KG1 (cell line): ENCODE results near the gene RAPGEF5.

Experiments used
- DNase-seq: peaks from one replicate; lab custom pipeline; 2025; lab: John Stamatoyannopoulos, UW

Gene RAPGEF5

DNA sequence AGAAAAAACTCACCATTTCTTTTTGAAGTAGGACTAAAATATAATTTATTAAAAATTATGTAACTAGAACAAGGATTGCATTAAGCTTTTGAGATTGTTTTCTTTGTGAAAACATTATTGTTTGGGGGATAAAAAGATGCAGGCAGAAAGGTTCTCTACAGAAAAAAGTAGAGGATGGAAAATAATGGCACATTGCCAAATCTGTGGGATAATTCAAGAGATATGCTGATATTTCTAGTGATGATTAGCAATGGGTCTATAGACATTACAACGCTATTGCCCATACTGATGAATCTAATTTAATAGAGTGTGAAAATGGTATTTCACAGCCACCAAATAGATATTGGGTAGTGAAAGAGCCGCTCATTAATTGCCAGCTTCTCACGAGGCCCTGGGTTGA lies 204.3 kb downstream of the RAPGEF5 start:
- no peak for DNase-seq

- DNase-seq = no peak
Observed at GRCh38 chr7:22151901-22152300, 205.1 kb downstream of the RAPGEF5 start.

DNA sequence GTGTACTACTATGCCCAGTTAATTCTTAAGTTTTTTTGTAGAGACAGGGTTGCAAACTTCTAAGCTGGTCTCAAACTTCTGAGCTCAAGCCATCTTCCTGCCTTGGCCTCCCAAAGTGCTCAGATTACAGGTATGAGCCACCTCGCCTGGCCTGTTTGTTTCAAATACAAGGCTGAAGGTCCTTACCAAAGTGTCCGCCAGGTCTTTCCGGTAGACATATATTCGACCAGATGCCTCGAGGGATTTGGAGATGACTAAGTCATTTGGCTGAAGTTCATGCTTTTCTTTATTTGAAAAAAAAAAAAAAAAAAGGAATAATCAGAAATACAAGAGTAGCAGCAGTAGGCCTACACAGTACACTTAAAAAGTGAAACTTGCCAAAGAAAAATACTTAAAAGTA lies 206.7 kb downstream of the RAPGEF5 start:
- no peak for DNase-seq

DNA sequence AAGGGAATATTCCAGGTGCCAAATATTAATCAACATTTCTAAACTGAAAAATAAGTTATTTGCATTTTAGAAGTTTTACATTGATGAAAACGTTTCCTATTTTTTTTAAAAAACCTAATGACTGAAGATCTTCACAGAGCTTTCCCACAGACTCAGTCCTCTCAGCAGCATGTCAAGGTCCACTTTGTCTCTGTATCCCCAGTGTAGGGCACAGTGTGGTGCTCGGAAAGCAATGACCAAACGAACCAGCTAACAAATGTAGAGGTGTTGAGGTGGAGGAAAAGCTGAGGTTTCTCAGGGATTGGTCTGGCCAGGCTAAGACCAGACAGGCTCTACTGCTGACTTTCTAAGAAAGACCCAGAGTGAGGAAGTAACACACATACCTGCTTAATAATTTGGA lies 209.1 kb downstream of the RAPGEF5 start:
- no peak for DNase-seq

GRCh38 chr7:22146961-22147512 lies 209.9 kb downstream of the RAPGEF5 start:
- DNase-seq = no peak

GRCh38 chr7:22144950-22145349 lies 212.0 kb downstream of the RAPGEF5 start:
- DNase-seq = no peak

GRCh38 chr7:22143491-22143890 lies 213.5 kb downstream of the RAPGEF5 start:
- no peak for DNase-seq

DNA sequence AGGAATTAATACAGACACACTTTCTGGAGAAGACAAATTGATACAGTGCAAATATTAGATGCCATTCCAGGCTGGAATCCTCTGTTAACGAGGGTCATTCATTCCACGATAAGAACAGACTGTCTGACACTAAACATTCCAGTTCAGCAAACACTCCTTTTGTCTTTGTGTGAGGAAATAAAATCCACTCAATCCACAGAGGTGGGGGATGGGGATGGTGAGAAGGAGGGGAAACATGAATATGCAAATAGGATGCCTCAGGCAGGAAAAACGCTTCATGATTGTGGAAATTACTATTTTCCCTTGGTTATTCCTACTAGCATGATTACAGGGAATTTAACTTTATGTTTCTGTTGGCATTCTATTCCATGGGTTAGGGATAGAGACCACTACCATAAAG lies 214.4 kb downstream of the RAPGEF5 start:
- DNase-seq = no peak

DNA sequence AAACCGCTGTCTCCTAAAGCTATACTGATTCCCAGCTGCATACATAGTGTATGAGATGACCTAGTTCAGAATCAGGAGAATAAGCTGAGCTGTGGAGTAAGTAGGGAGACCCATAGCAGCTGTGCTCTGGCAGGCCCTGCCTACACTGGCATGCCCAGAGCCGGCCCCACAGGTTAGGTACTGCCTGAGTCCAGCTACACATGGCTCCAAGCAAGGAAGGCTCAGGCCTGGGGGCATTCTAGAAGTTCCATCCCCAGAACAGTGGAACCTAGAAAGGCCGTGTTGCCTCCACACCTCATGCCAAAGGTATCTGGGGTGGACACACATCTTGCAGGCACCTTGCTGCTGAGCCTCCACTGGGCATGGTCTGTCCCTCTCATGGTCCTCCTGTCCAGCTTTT lies 215.6 kb downstream of the RAPGEF5 start:
- no peak for DNase-seq

DNA sequence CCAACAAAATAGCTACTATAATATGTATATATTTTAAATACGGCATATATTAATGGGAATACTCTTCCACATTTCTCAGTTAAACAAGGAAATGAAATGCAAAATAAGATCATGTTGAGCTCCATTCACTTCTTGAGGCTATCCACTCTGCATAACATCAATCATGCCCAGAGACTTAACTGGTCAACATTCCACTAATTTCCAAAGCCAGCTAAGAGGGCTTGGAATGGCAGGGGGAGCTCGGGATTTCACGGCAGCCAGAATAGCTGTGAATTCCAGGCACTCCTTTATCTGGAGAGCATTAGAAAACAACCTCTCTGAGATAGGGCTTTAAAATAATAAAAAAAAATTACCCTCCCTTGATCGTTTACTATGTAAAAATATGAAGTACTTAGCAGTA lies 216.4 kb downstream of the RAPGEF5 start:
- no peak for DNase-seq

DNA sequence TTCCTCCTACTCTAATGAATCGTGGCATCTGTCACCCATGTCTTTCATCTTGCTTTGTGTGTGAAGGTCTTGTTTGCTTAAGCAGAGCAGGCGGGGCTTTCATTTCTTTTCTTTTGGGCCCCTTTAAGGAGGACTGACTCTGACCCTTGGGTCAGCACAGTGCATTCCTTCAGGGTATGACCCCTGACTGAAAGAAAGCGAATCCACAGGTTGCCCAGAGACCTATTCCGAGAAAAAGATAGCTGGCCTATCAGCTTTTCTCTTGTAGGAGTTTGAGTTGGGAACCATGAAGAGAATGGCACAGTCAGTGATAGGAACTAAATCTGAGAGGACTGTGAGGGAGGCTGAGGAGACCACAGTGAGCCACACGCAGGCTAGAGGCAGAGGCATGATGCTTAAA lies 218.1 kb downstream of the RAPGEF5 start:
- DNase-seq = no peak

GRCh38 chr7:22138106-22138505 lies 218.8 kb downstream of the RAPGEF5 start:
- no peak for DNase-seq

DNA sequence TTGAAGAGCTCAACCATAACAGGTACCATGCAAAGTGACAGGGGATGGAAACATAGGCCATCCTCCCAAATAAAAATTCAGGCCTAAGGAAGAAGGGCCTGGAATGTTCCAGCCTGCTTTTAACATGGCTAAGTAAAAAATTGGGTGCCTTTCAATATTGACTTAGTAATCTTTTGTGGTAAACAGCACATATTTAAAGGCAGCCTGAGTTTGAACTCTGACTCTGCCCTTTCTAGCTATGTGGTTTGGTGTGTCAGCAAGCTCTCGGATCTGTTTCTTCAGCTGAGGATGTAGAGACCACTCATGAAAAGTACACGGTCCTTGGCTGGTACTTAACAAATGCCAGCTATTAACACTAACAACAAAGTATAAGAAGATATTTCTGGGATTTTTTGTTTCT lies 219.5 kb downstream of the RAPGEF5 start:
- no peak for DNase-seq

DNA sequence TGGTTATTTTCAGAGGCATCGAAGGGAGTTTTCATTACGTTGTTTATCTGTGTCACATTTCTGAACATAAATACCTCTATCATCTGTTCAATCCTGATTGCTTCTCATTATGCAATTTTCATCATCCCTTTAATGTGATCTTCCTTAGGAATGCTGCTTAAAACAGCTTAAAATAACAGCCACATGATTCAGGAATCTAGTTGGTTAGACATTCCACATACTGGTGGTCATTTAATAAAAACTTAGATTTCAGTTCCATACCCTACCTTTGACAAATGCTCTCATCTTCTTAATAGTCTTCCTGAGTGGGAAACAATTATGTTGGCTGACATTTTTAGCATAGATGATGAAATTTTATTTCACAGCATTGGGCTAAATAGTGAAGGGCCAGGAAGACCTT lies 219.9 kb downstream of the RAPGEF5 start:
- DNase-seq = no peak

GRCh38 chr7:22129819-22130580 lies 227.0 kb downstream of the RAPGEF5 start:
- no peak for DNase-seq

GRCh38 chr7:22129166-22129565 lies 227.8 kb downstream of the RAPGEF5 start:
- DNase-seq = no peak

GRCh38 chr7:22128528-22128920 lies 228.4 kb downstream of the RAPGEF5 start:
- no peak for DNase-seq

- no peak for DNase-seq
Observed at GRCh38 chr7:22127835-22128527, 229.0 kb downstream of the RAPGEF5 start.

- DNase-seq = no peak
Observed at GRCh38 chr7:22125436-22125835, 231.5 kb downstream of the RAPGEF5 start.

- no peak for DNase-seq
Observed at GRCh38 chr7:22124941-22125340, 232.0 kb downstream of the RAPGEF5 start.

DNA sequence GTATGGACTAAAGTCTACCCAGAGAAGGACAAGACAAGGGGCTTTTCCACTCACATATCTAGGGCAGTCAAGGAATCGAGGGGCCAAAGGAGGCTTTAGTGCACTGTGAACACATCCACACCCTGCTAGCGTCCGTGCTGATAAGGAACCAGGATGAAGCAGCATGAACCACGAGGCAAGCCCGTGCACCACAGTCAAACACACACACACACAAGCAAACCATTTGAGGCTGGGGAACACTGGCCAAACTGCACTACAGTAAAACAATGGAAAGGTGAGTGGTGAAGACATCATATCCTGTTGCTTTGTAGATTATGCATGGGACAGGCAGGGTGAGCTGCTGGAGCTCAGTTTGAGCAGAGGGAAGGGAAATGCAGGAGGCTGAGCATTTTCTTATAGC lies 233.8 kb downstream of the RAPGEF5 start:
- DNase-seq = no peak

- no peak for DNase-seq
Observed at GRCh38 chr7:22121702-22122474, 235.1 kb downstream of the RAPGEF5 start.
